OCI-LY1 (cell line): ENCODE data around the gene ATF5.

ENCODE experiments used
- CTCF ChIP-seq: fragments of 200-600 bp; sonication (generic), shearing (Covaris generic); IDR thresholded peaks from 2 replicates; pipeline ENCODE4 v1.5.1; 2017; ENCODE audit warnings: mild to moderate bottlenecking, antibody characterized with exemption, low read length, moderate library complexity, mixed read lengths
- EZH2 ChIP-seq: fragments of 200-600 bp; sonication (generic), shearing (Covaris generic); IDR thresholded peaks from 2 replicates; pipeline ENCODE4 v1.8.0; 2017; ENCODE audit warnings: borderline replicate concordance, mixed run types, mild to moderate bottlenecking, antibody characterized with exemption, low read length, moderate library complexity, mixed read lengths

GRCh38 chr19:49940482-49940791 lies 11.4 kb downstream of the ATF5 start:
- TF ChIP-seq CTCF (no peak), EZH2 (no peak)
